HG03442 (cell line): ENCODE results near the gene MAML2.

Experiments used
- ATAC-seq: cut with Tn5 transposase; IDR thresholded peaks from one replicate; pipeline ENCODE4 v1.9.1; 2021; ENCODE audit warnings: mild to moderate bottlenecking, moderate library complexity; ENCODE audit not compliant: unreplicated experiment

MAML2 gene

DNA sequence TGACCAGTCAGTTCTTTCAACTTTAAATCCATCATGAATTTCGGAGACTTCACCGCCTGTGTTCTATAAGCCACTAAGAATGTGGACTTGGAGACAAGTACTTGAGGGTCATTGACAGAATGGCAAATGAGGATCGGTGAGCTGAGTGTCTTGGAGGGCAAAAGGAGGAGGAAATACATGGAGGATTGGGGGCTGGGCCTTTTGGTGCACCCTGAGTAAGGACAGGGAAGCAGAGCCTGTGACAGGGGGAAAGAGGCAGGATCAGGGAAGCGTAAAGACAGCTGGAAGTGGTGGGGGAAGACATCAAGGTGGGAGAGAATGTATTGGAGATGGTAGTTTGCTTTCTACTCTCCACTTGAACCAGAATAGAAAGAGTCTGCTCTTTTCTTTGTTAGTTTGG lies 348.7 kb downstream of the MAML2 start:
- no peak for ATAC-seq

DNA sequence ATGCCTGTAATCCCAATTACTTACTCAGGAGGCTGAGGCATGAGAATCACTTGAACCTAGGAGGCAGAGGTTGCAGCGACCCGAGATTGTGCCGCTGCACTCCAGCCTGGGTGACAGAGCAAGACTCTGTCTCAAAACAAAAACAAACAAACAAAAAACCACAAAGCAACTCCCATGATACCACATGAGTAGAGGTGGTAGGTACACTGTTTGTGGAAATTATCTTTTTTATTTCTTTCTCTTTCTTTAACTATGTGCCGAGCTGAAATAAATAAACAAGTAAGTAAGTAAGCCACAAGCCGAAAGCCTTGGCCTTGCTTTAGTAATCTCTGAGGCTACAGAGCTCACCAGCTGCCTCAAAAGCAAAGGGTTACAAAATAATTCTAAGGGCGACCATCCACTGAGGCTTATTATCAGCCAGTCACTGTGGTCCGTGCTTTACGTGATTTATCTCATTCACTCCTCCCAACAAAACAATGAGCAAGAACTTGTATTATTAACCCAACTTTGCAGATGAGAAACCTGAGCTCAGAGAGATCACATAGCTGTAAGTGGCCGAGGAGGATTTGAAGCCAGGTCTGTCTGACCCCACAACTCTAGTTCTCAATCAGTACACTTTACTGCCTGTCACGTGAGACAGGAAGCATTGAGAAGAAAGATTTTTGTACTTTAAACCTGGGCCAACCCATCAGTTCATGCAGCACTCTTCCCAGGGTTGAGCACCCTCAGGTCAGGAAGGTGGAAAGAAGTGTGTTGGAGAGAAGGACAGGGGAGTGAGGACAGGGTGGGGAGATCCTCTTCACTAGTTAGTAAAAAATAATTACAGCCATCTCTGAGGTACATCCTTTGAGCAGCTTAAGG lies 349.3 kb downstream of the MAML2 start:
- ATAC-seq = no peak

DNA sequence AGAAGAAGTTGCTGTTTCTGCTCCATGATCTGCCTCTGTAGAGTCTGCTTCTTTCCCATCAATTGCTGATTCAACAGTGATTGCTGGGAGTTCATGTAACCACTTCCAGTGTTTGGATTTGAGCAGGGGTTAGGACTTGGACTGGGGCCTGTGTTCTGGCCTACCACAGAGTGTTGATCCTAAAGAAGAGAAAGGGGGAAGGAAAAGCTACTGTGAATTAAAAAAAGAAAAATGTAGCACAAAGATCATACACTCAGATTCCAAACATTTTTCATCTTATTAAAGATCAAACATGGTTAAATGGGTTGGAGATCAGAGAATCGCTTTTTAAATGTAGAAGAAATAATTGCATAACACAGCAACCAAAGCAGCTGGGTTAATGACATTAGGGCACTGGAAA lies 351.4 kb downstream of the MAML2 start:
- ATAC-seq = no peak

DNA sequence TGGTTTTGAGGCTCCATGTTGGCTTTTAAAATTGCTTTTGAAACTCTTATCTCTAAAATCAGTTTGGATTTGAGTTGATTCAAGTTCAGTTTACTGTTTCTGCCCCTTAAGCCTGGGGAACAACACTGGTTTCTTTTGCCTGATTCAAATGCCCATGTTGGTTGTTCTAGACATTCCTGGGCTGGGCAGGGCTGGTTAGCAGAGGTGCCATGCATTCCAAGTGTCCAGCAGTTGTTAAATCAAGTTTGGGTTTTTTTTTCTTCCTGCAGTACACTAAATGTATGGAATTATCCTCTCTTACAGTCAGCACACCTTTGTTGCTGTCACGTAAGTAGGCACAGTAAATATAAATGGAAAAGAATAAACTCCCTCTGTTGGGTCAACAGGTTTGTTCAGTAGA lies 351.9 kb downstream of the MAML2 start:
- no peak for ATAC-seq

DNA sequence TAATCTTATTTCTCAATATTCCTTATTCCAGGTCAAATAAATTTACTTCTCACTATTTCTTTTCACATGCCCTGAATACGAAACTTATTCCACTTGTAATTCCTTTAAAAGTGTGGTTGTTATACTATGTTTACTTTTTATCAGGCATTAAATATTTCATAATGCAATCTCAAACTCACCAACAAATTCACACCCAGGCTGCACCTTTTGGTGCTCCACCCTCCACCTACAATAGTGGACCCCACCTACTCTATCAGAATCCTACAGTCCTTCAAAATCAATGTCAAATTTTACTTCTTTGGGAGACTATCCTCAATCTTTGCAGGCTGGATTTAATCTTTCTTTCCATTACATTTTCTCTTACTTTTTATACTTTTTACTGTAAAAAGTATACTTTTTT lies 353.2 kb downstream of the MAML2 start:
- ATAC-seq = no peak

DNA sequence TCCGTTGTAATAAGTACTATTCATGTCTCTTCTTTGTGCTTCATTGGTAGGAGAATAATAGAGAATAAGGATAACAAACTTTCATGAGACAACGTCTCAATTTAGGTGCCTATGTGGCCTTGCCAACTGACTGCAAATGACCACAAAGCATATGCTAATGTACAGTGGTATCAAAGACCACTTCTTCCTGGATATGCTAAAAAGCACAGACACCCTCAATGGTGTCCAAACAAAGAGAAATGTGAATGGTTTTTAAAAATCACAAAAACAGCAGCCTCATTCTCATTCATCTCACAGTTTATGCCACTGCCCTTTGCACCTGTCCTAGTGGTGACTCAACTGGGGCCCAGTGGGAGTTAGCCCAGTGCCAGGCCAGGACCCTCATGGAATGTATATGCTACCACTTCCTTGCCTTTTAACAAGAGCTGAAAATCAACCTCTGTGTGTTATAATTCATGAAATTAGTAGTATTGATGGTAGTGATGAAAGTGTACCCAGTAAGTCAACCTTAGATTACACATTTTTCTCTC lies 353.9 kb downstream of the MAML2 start:
- ATAC-seq = no peak

DNA sequence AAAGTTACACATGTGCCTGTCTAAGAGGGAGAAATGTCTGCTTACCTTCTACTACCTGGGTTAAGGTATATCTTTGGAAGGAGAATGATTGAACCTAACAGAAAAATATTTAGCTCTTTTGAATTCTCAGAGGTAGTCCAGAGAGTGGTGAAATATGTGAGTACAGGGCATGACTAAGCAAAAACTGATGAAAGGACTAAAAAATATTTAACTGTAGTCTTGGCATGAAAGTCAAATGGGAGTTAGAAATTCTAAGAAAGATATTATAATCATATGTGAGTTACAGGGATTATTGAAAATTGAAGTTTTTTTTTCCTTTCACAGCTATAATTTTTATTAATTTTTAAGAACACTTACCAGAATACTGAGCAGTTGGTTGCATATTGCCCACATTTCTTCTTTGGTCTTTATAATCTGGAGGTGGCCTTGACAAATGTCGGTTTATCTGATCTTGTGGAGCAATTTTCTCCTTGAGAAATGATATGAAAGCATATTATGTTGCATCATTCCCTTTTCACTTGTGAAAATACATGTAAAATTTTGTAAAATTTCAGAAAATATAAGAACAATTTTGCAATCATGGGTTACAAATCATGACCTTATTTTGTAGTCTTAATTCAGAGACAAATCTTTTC lies 357.7 kb downstream of the MAML2 start:
- ATAC-seq = no peak

DNA sequence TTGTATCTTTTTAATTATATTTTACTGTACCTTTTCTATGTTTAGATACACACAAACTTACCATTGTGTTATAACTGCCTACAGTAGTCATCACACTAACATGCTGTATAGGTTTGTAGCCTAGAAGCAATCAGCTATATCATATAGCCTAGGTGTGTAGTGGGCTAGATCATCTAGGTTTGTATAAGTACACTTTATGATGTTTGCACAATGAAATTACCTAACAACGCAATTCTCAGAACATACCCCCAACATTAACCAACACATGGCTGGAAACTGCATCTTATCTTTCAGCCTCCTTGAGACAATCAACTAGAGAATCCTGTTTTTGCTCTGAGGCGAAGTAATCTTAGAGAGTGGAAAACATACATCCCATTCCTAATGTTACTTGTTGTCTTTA lies 358.9 kb downstream of the MAML2 start:
- ATAC-seq = no peak

DNA sequence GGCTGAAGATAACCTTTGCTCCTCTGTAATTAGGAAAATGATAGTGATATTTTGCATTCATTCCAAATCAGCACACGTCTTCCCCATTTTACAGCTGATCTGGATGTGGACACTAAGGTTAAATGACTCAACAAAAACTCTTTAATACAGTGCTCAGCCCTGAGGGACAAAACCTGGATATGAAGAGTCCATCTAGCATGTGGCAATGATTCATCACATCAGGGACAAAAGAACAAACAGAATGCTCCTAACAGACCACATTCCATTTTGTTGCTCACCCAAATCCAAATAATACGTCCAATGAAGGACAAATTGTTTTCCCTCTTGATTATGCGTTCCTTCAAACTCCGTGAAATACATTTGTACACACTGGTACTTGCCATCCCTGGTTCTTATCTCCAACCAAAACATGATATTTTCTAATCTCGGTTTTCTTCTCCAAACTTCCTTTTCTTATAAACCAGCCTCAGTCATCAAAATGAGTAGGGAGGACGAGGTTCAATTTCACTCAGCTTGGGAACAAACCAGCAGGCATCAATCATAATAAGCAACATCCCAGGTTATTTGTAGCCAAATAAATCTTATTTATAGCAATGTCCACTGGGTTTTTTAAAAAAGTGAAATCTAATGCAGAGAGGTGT lies 365.3 kb downstream of the MAML2 start:
- no peak for ATAC-seq

DNA sequence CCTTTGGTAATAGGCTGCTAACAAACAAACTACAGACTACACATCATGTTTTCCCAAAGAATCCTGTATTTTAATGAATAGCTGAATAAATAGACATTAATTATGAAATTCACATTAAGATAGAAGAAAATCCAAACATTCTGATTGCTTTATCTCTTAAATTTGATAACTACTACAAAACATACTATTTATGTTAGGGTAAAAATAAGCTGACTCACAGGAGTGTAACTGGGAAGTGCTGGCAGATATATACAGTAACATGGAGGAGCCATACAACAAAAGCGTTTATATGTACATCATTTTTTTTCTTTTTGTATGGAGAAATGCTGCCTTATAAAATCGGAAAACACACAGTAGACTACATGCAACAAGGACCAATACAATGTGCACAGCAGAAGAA lies 366.4 kb downstream of the MAML2 start:
- no peak for ATAC-seq

DNA sequence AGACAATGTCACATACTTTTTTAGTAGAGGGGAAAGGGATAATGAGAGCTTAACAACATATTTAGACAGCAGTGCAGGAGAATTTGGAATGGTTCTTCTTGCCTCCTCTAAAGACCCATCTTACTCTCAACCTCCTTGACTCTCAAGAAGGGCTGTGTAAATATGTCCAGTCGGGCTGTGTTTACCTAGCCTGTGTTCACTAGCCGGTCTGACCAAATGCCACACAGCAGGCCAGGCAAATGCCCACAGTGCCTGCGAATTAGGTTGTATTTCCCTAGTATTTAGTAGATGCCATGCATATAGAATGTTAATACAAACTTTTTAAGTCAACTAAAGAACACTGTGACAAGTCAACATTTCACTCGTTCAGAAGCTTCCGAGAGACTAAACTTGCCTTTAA lies 367.7 kb downstream of the MAML2 start:
- ATAC-seq = no peak

DNA sequence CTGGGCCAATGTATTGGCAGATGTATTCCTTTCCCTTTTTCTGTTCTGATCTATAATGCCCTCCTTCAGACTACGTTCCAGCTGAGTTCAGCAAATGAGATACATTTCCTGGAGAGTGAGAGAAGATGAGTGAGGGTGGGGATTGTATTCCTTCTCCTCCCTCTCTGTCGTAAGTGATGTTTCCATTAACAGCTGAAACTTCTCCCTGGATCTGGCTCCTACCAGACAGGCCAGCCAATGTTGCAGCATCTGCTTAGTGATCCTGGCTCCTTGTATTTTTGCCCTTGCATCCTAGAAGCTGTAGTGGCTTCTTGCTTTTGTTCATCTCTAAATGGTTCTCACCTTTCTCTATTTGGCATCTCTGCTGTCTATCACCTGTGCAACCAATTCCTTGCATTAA lies 370.9 kb downstream of the MAML2 start:
- no peak for ATAC-seq

DNA sequence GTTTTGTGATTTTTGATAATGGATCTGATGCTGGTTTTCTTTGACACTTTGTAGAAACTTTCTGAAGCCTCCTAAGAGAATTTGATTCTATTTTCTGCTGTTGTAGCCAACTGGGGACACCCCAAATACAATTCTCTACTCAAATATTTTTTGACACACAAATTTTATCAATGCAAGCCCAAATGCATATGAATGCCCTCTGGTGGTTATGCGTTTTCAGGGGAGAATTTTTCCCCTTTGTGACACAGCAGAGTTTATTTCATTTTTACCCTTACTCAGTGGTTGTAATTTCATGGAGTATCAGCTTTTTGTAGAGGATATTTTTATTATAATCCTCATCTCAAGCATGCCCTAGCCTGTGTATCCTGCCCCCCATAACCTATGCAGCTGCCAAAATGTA lies 374.4 kb downstream of the MAML2 start:
- no peak for ATAC-seq

DNA sequence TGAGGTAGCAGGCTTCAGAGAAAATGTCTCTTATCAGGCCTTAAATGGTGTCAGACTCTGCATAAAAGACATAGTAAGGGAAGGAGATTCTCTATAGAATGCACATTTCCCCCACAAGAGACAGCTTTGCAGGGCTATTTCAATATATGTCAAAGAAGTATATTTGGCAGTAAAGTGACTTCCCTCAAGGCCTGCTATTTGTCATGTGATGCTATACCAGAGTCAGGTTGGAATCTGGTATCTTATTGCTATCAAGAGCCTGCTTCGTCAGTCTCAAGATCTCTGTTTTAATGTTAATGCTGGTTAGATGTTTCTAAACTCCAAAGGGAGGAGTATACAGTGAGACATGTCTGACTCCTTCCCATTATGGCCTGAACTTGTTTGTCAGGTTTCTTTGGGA lies 378.7 kb downstream of the MAML2 start:
- no peak for ATAC-seq

DNA sequence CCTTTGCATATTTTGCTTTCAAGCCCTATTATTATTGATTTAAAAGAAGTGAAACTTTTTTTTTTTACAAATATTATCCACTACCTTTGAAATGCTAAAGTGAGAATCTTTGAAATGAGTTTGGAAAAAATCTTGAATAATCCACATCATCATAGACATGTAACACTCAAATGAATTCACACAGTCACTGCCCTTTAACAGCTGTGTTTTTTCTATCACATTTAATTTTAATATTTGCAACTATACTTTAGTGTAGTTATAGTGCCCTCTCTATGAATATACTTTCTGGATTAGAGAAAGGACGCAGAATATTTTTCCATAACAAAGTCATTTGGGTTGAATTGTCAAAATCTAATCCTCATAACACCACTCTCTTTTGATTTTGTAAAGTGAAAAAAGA lies 381.2 kb downstream of the MAML2 start:
- no peak for ATAC-seq

DNA sequence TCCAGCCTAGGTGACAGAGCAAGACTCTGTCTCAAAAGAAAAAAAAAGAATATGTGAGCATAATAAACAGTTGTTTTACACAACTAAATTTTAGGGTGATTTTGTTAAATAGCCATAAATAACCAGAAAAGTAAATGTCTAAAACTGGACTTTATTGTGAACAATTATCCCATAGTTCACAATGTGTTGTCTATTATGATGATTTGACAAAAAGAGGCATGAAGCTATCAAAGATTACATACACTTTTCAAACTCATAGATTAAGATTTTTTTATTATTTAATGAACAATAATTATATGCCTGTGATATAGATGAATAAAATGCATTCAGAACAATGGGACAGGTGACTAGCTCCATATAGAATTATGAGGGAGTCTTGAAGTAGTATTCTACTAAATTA lies 392.1 kb downstream of the MAML2 start:
- no peak for ATAC-seq

DNA sequence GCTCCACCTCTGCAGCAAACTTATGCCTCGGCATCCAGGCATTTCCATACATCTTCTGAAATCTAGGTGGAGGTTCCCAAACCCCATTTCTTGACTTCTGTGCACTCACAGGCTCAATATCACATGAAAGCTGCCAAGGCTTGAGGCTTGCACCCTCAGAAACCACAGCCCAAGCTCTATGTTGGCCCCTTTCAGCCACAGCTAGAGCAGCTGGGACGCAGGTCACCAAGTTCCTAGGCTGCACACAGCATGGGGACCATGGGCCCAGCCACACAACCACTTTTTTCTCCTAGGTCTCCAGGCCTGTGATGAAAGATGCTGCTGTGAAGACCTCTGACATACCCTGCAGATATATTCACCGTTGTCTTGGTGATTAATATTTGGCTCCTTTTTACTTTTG lies 394.4 kb downstream of the MAML2 start:
- ATAC-seq = no peak

DNA sequence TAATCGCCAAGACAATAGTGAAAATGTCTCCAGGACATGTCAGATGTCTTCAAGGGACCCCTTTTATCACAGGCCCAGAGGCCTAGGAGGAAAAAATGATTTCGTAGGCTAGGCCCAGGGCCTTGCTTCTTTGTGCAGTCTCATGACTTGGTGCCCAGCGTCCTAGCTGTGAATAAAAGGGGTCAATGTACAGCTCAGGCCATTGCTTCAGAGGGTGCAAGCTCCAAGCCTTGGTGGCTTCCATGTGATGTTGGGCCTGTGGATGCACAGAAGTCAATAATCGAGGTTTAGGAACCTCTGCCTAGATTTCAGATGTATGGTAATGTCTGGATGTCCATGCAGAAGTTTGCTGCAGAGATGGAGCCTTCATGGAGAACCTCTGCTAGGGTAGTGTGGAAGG lies 398.4 kb downstream of the MAML2 start:
- ATAC-seq = no peak

DNA sequence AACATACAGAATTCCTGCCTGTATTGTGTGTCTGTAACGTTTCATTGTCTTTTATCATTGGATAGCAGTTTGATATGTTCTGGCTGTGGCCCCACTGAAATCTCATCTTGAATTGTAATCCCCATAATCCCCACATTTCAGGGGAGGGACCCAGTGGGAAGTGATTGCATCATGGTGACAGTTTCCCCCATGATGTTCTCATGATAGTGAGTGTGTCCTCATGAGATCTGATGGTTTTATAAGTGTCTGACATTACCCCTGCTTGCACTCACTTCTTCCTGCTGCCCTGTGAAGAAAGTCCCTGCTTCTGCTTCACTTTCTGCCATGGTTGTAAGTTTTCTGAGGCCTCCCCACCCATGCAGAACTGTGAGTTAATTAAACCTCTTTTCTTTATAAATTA lies 399.4 kb downstream of the MAML2 start:
- no peak for ATAC-seq

DNA sequence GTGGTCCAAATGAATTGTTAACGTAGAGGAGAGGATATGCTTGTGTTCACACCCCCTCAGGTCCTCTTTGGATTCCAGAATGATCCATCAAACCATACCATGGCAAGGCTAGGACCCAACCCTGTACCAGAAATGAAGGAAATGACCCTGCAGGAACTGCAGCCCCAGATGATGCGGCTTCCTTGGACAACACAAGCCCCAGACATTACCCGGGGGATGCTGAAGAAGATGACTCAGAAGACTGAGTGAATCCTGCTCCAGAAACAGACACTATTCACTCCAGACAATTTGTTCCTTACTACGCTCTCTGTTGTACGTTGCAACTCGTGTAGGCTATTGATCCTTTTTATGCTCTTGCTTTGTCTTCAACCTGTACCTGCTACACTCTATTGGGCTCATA lies 403.9 kb downstream of the MAML2 start:
- no peak for ATAC-seq

DNA sequence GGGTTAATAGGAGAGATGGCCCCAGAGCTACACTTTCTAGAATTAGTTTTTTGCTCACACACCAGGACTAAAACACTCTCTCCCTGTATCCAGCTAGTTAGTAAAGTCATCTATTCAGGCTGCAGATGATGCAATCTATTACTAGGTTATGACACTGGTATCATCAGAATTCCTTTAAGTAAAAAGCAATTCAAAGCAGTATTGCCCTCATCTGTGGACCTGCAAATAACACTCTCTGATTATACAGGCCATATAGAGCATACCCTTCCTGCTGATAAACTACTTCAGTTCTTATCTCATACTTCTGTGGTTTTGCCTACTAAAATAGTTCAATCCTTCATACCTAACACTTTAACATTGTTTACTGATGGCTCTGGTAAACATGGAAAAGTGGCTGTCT lies 405.6 kb downstream of the MAML2 start:
- no peak for ATAC-seq

DNA sequence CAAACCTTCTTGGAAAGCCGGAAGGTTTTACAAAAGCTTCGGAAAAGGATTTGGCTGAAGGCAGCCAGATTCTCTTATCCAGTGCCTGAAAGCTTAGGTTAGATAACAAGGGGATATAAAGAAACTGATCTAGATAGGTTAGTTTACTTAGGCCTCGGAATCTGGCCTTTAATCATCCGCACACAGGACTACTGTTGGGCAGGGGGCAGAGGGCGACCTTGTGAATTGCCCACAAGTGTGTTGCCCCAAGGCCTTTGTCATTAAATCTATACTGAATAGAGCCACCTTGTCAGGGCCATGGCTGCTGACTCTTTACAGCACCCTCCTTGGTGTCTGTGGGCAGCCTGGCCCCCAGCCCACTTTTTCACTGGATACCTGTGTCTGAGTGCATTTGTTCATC lies 409.4 kb downstream of the MAML2 start:
- no peak for ATAC-seq
